ENCODE measurements around the gene IL18BP. TPM values are rescaled to one million over a fixed set of nuclear protein-coding genes. Genes with fewer than 3 reads are reported as not detected.

Gene IL18BP
- total and polyA plus RNA-seq, 2 donors (not counting 1 experiment from before 2014, with no cell fraction given): 25.9 to 37.3 TPM

DNA sequence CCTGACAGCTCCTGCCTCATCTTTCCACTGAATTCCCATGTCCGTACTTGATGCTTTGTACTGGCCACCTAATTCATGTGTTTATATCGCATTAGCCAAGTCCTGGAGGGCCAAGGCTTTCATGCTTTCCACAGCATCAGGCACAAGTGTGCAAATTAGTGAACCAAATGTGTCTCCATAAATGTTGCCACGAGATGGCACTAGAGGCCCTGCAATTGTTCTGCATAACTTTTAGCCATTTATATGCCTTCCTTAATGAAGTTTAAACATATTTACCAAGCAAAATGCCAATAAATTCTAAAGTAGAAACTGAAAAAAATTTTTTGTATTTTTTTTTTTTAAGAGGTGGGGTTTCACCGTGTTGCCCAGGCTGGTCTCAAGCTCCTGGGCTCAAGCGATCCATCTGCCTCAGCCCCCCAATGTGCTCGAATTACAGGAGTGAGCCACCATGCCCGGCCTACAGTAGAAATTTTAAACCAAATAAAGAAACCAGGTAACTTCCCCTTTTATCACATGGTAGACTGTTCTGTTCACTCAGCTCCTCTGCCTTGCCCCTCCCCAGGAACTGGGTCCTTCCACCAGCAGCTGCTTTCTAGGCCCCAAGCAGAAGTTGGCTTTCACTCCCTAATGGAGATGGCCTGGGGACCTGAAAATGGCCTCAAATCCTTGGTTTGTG lies 20.8 kb upstream of the IL18BP start:
- DNase-seq: peak; percentile 86
- peak overlapping the region; percentile 38 for H3K4me3 Mint-ChIP-seq
- Histone ChIP-seq H3K4me3 (ENCODE audit: control extremely low read depth in 1 of 5, extremely low read depth in 1 of 5, insufficient read depth in 1 of 5, low read depth in 2 of 5, low read length in 4 of 5) (no peak overlapping the region), H2AFZ (ENCODE audit: insufficient read depth, low read depth, low read length, poor library complexity, severe bottlenecking) (no peak overlapping the region), H4K20me1 (ENCODE audit: control insufficient read depth, insufficient read depth, low read length, poor library complexity, severe bottlenecking) (no peaks in the 10 kb centered on the region), H3K27me3 (replicated peaks in 1 of 4; ENCODE audit: control extremely low read depth in 1 of 4, control insufficient read depth in 3 of 4, insufficient read depth in 4 of 4, low read length in 3 of 4) (no peaks in the 10 kb centered on the region), H3K27ac (ENCODE audit: low read length in 2 of 2) (peak overlapping the region; percentile 64 to 72), H3K4me2 (replicated peaks; ENCODE audit: low read depth, low read length, poor library complexity, severe bottlenecking) (peak overlapping the region; percentile 43), H3K9ac (ENCODE audit: low read length) (no peak overlapping the region), H3K79me2 (ENCODE audit: control insufficient read depth, insufficient read depth, low read length) (peaks cover 21% of the 10 kb centered on the region), H3K9me3 (ENCODE audit: control extremely low read depth in 1 of 3, control insufficient read depth in 2 of 3, insufficient read depth in 1 of 3, low read length in 2 of 3) (no peaks in the 10 kb centered on the region), H3K4me1 (ENCODE audit: control insufficient read depth in 2 of 2, insufficient read depth in 2 of 2, low read length in 2 of 2) (peaks cover 17 to 25% of the 10 kb centered on the region in 2 donors), H3K36me3 (replicated peaks in 1 of 2; ENCODE audit: control extremely low read depth in 1 of 2, control insufficient read depth in 1 of 2, extremely low read depth in 1 of 2, insufficient read depth in 2 of 2, low read length in 1 of 2) (peaks cover 0 to 15% of the 10 kb centered on the region in 2 experiments)
- peaks cover 25% of the 10 kb centered on the region for H3K4me1 Mint-ChIP-seq
- peak overlapping the region; percentile 93 for H3K27ac Mint-ChIP-seq
- H3K9me3 Mint-ChIP-seq (ENCODE audit: insufficient read depth): no peaks in the 10 kb centered on the region
- TF ChIP-seq EZH2 (IDR thresholded peaks at IDR 0.05; ENCODE audit: borderline replicate concordance, insufficient read depth, low read depth, low read length, poor library complexity, severe bottlenecking): no peak
- TF ChIP-seq, protein P1, sequence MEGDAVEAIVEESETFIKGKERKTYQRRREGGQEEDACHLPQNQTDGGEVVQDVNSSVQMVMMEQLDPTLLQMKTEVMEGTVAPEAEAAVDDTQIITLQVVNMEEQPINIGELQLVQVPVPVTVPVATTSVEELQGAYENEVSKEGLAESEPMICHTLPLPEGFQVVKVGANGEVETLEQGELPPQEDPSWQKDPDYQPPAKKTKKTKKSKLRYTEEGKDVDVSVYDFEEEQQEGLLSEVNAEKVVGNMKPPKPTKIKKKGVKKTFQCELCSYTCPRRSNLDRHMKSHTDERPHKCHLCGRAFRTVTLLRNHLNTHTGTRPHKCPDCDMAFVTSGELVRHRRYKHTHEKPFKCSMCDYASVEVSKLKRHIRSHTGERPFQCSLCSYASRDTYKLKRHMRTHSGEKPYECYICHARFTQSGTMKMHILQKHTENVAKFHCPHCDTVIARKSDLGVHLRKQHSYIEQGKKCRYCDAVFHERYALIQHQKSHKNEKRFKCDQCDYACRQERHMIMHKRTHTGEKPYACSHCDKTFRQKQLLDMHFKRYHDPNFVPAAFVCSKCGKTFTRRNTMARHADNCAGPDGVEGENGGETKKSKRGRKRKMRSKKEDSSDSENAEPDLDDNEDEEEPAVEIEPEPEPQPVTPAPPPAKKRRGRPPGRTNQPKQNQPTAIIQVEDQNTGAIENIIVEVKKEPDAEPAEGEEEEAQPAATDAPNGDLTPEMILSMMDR (IDR thresholded peaks at IDR 0.05): peak; percentile 82
- ChIA-PET CTCF (interaction anchor here (0.5 to 5.4 kb wide), 34 partner anchors 8 to 706 kb away, joined by 3 to 77 read pairs (median 5); partner anchors contain the start of genes IL18BP and XNDC1N), POLR2A (interaction anchor here (0.6 to 1.2 kb wide), 3 partner anchors 49 to 245 kb away, joined by 3 to 4 read pairs (median 3); partner anchors contain the start of gene RNF121)
- peak; percentile 96 for ATAC-seq (ENCODE audit: low read depth)
- no peaks in the 10 kb centered on the region for H3K27me3 Mint-ChIP-seq
- 37% methylated on average over 6 of the region's 7 CpGs for WGBS (ENCODE audit: insufficient coverage)
- intact Hi-C loops (cut with micrococcal nuclease): loop anchor here (1.0 to 5.0 kb wide), 6 partner anchors 15 to 453 kb away; partner anchors contain the start of genes RNF121 and XNDC1N

DNA sequence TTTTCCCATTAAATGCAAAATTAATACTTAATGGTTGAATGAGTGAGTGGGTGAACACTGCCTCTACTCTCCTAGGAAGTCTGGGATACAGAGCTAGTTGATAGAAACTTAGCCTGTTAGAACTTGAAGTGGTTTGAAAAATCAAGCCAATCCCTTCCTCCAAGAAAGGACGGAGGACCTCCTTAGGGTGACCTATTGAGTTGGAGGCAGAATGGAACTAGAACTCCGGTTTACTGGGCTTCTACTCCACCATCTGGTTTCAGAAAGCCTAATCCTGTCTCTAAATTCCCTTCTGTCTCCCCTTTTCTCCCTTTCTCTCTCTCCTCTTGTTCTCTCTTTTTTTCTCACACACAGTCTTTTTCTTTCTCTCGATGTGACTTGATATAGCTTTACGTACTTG lies 19.6 kb upstream of the IL18BP start:
- POLR2A ChIA-PET: no interaction called here
- Histone ChIP-seq H3K79me2 (ENCODE audit: control insufficient read depth, insufficient read depth, low read length) (peaks cover 27% of the 10 kb centered on the region), H3K4me3 (ENCODE audit: control extremely low read depth in 1 of 5, extremely low read depth in 1 of 5, insufficient read depth in 1 of 5, low read depth in 2 of 5, low read length in 4 of 5) (no peak overlapping the region), H3K4me2 (replicated peaks; ENCODE audit: low read depth, low read length, poor library complexity, severe bottlenecking) (no peak overlapping the region), H2AFZ (ENCODE audit: insufficient read depth, low read depth, low read length, poor library complexity, severe bottlenecking) (no peak overlapping the region), H4K20me1 (ENCODE audit: control insufficient read depth, insufficient read depth, low read length, poor library complexity, severe bottlenecking) (no peaks in the 10 kb centered on the region), H3K27ac (ENCODE audit: low read length in 2 of 2) (peak overlapping the region; percentile 18 to 64), H3K9ac (ENCODE audit: low read length) (no peak overlapping the region), H3K9me3 (ENCODE audit: control extremely low read depth in 1 of 3, control insufficient read depth in 2 of 3, insufficient read depth in 1 of 3, low read length in 2 of 3) (no peaks in the 10 kb centered on the region), H3K36me3 (replicated peaks in 1 of 2; ENCODE audit: control extremely low read depth in 1 of 2, control insufficient read depth in 1 of 2, extremely low read depth in 1 of 2, insufficient read depth in 2 of 2, low read length in 1 of 2) (peaks cover 0 to 27% of the 10 kb centered on the region in 2 experiments), H3K4me1 (ENCODE audit: control insufficient read depth in 2 of 2, insufficient read depth in 2 of 2, low read length in 2 of 2) (peaks cover 17 to 25% of the 10 kb centered on the region in 2 donors), H3K27me3 (replicated peaks in 1 of 4; ENCODE audit: control extremely low read depth in 1 of 4, control insufficient read depth in 3 of 4, insufficient read depth in 4 of 4, low read length in 3 of 4) (no peaks in the 10 kb centered on the region)
- TF ChIP-seq, protein P1 (IDR thresholded peaks at IDR 0.05): no peak
- TF ChIP-seq EZH2 (IDR thresholded peaks at IDR 0.05; ENCODE audit: borderline replicate concordance, insufficient read depth, low read depth, low read length, poor library complexity, severe bottlenecking): no peak
- no CpG with 5 or more reads among the region's 4 CpGs for WGBS (ENCODE audit: insufficient coverage)
- Mint-ChIP-seq H3K27me3 (no peaks in the 10 kb centered on the region), H3K9me3 (ENCODE audit: insufficient read depth) (no peaks in the 10 kb centered on the region), H3K4me1 (peaks cover 25% of the 10 kb centered on the region), H3K27ac (peak overlapping the region; percentile 34), H3K4me3 (no peak overlapping the region)
- CTCF ChIA-PET: interaction anchor here (1.0 to 5.4 kb wide), 10 partner anchors 10 to 204 kb away, joined by 3 to 77 read pairs (median 21); no protein-coding TSS in a partner anchor
- no peak for DNase-seq
- intact Hi-C loops (cut with micrococcal nuclease): loop anchor here (5.0 kb wide), 1 partner anchor 52 kb away; the partner anchor contains the start of genes RNF121 and XNDC1N
- no peak for ATAC-seq (ENCODE audit: low read depth)

All from B cell (primary cell).